Activated CD8-positive, alpha-beta T cell treated with anti-CD3 and anti-CD28 coated beads for 36 hours (primary cell): Measurements from ENCODE around the gene FCHO2. TPM values are rescaled to one million over a fixed set of nuclear protein-coding genes. Genes with fewer than 3 reads are reported as not detected.
"Not testable (repeated sequence)": the region's sequence is repeated elsewhere in the genome, so short reads cannot be mapped to it uniquely, and the experiment has no call there.

Experiments used
- ATAC-seq: fragments of 200-7000 bp; cut with Tn5 transposase; one replicate; pipeline ENCODE4 v1.10.0; 2021; ENCODE audit warnings: mild to moderate bottlenecking, moderate library complexity
- CTCF ChIA-PET: fragments of 350-600 bp; sonication (Branson Sonifier 250); formaldehyde crosslinking; loops from one replicate; lab custom pipeline; 2021; ENCODE audit warnings: antibody characterized with exemption; lab: Charles Lee
- POLR2A ChIA-PET: fragments of 350-600 bp; sonication (Branson Sonifier 250); formaldehyde crosslinking; loops from one replicate; lab custom pipeline; 2021; ENCODE audit warnings: antibody characterized with exemption; lab: Charles Lee
- DNase-seq: peaks from one replicate; pipeline ENCODE4 v3.0.0-alpha.2; 2020
- H3K27ac Mint-ChIP-seq: one replicate; pipeline ENCODE4 v1.8.0; 2021; ENCODE audit warnings: mild to moderate bottlenecking, mixed read lengths
- H3K27me3 Mint-ChIP-seq: one replicate; pipeline ENCODE4 v1.8.0; 2021; ENCODE audit warnings: mixed read lengths
- H3K36me3 Mint-ChIP-seq: one replicate; pipeline ENCODE4 v1.8.0; 2021; ENCODE audit warnings: low read depth, mixed read lengths
- H3K4me1 Mint-ChIP-seq: one replicate; pipeline ENCODE4 v1.8.0; 2021; ENCODE audit warnings: low read depth, mixed read lengths
- H3K4me3 Mint-ChIP-seq: one replicate; pipeline ENCODE4 v1.8.0; 2021; ENCODE audit warnings: mild to moderate bottlenecking, moderate library complexity, mixed read lengths
- H3K9me3 Mint-ChIP-seq: one replicate; pipeline ENCODE4 v1.8.0; 2021; ENCODE audit warnings: mixed read lengths
- intact Hi-C: fragments of 100-400 bp; cut with micrococcal nuclease; formaldehyde crosslinking; loops from one replicate; pipeline ENCODE4 v1.10.0; 2022
- total RNA-seq, 2 experiments: library from RNA; stranded (reverse); gene quantifications; one replicate each; pipeline ENCODE4 v1.2.3, GENCODE V29; 2021
- TF ChIP-seq, protein P1 (sequence below): fragments of 200-600 bp; IDR thresholded peaks from one replicate; pipeline ENCODE4 v1.8.0; 2022; ENCODE audit warnings: antibody characterized with exemption, mild to moderate bottlenecking

The FCHO2 gene
- total RNA-seq, 2 experiments from 2014 or later: 0.32 to 1.0 TPM

DNA sequence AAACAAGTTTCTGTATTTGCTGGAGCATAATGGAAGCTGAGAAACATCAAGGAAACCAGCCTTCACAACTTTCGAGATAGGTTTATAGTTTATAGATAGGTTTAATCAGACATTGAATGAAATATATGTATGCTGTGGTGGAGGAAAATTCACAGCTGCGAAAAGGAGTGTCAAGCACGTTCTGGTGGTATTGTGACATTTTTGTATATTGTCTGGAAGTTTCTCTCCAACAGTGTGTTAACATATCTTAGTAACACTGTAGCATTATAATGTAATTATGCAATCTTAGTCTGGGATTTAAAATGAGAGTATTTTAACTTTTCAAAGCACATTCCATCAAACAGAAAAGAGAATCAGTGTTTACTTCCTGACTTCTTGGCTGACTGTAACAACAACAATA lies 50.0 kb downstream of the FCHO2 start:
- intact Hi-C loops: no loop called here
- TF ChIP-seq, protein P1, sequence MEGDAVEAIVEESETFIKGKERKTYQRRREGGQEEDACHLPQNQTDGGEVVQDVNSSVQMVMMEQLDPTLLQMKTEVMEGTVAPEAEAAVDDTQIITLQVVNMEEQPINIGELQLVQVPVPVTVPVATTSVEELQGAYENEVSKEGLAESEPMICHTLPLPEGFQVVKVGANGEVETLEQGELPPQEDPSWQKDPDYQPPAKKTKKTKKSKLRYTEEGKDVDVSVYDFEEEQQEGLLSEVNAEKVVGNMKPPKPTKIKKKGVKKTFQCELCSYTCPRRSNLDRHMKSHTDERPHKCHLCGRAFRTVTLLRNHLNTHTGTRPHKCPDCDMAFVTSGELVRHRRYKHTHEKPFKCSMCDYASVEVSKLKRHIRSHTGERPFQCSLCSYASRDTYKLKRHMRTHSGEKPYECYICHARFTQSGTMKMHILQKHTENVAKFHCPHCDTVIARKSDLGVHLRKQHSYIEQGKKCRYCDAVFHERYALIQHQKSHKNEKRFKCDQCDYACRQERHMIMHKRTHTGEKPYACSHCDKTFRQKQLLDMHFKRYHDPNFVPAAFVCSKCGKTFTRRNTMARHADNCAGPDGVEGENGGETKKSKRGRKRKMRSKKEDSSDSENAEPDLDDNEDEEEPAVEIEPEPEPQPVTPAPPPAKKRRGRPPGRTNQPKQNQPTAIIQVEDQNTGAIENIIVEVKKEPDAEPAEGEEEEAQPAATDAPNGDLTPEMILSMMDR: no peak
- ChIA-PET POLR2A (no interaction called here), CTCF (no interaction called here)
- Mint-ChIP-seq H3K4me1 (no peaks in the 10 kb centered on the region), H3K27ac (no peak overlapping the region), H3K9me3 (no peaks in the 10 kb centered on the region), H3K4me3 (no peak overlapping the region), H3K36me3 (no peaks in the 10 kb centered on the region), H3K27me3 (no peaks in the 10 kb centered on the region)
- no peak for ATAC-seq
- DNase-seq: no peak

DNA sequence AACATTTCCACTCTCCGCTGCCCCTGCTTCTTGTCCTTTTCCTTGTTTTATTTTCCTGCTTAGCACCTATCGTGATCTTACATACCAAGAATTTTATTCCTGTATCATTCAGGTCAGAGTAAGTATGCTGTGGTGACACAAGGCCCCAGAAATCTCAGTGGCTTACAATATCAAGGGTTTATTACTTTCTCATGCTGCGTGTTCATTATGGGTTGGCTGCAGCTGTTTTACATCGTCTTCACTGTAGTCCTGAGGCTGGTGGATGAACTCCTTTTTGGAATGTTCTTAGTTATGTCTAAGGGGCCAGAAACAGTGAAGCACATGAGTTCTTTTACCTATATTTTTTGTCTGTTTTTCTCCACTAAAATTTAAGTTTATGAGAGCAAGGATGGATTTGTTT lies 51.2 kb downstream of the FCHO2 start:
- TF ChIP-seq, protein P1: no peak
- POLR2A ChIA-PET: no interaction called here
- H3K27me3 Mint-ChIP-seq: no peaks in the 10 kb centered on the region

DNA sequence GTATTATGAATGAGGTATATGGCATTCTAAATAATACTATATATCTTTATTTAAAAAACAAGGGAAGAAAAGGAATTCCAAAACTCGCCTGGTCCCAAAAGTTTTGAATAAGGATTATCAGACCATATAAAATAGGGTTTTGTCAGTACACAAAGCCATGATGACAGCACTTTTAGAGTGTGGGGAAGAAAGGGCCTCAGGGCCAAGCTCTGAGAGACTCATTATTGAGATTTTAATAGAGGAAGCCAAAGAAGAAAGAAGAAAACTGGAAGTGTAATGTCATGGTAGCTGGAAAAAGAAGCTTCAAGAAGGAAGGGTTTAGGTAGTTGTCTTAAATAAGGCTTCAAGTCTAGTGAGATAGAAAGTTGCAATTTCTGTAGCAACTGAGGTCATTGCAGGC lies 53.0 kb downstream of the FCHO2 start:
- TF ChIP-seq, protein P1: no peak
- ATAC-seq: no peak

More for the DNA sequence above, 51.2 kb downstream of the FCHO2 start:
- CTCF ChIA-PET: no interaction called here
- Mint-ChIP-seq H3K4me1 (no peaks in the 10 kb centered on the region), H3K4me3 (no peak overlapping the region), H3K27ac (no peak overlapping the region), H3K9me3 (no peaks in the 10 kb centered on the region), H3K36me3 (no peaks in the 10 kb centered on the region)
- ATAC-seq (no peak), DNase-seq (no peak)
- intact Hi-C loops: no loop called here

DNA sequence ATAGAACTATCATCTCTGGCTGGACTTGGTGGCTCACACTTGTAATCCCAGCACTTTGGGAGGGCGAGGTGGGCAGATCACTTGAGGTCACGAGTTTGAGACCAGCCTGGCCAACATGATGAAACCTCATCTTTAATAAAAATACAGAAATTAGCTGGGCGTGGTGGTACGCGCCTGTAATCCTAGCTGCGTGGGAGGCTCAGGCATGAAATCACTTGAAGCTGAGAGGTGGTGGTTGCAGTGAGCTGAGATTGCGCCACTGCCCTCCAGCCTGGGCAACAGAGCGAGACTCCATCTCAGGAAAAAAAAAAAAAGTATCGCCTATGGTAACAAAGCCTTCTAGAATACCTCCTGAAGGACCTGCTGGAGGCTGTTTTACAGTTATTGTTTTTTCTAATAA lies 55.8 kb downstream of the FCHO2 start:
- intact Hi-C loops, H3K4me3 Mint-ChIP-seq, POLR2A ChIA-PET, H3K9me3 Mint-ChIP-seq, H3K27ac Mint-ChIP-seq, H3K36me3 Mint-ChIP-seq, H3K4me1 Mint-ChIP-seq, H3K27me3 Mint-ChIP-seq, ATAC-seq, DNase-seq: not testable (repeated sequence)
- CTCF ChIA-PET: interaction anchor here (1.7 kb wide), 1 partner anchor 11 kb away, joined by 4 read pairs; no protein-coding TSS in a partner anchor

More for the DNA sequence above, 53.0 kb downstream of the FCHO2 start:
- Mint-ChIP-seq H3K27me3 (no peaks in the 10 kb centered on the region), H3K9me3 (no peaks in the 10 kb centered on the region), H3K27ac (no peak overlapping the region), H3K4me3 (no peak overlapping the region), H3K36me3 (no peaks in the 10 kb centered on the region), H3K4me1 (no peaks in the 10 kb centered on the region)
- DNase-seq: no peak
- intact Hi-C loops: no loop called here
- CTCF ChIA-PET: no interaction called here
- POLR2A ChIA-PET: no interaction called here

DNA sequence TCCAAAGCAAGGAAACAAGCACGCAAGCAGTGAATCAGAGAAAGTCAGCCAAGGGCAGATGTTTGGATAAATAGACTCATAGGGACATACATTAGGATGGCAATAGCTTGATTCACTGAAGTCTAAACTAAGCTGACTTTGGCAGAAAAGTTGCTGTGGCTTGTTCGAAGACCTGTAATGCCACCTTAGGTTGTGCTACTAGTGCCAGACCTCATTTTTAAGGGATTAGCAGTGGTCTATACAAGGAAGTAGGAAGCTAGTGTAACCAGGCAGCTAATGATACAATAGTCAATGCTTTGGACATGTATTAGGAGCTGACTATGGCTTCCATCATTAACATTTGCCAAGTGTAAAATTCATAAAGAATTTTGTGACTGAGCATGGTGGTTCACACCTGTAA lies 63.1 kb downstream of the FCHO2 start:
- POLR2A ChIA-PET: no interaction called here
- no peaks in the 10 kb centered on the region for H3K36me3 Mint-ChIP-seq
- no peak overlapping the region for H3K4me3 Mint-ChIP-seq
- DNase-seq: no peak
- H3K27ac Mint-ChIP-seq: no peak overlapping the region
- H3K4me1 Mint-ChIP-seq: no peaks in the 10 kb centered on the region
- ATAC-seq: no peak
- intact Hi-C loops: no loop called here
- CTCF ChIA-PET: no interaction called here
- H3K9me3 Mint-ChIP-seq: no peaks in the 10 kb centered on the region
- TF ChIP-seq, protein P1: no peak
- peaks cover 4% of the 10 kb centered on the region for H3K27me3 Mint-ChIP-seq

DNA sequence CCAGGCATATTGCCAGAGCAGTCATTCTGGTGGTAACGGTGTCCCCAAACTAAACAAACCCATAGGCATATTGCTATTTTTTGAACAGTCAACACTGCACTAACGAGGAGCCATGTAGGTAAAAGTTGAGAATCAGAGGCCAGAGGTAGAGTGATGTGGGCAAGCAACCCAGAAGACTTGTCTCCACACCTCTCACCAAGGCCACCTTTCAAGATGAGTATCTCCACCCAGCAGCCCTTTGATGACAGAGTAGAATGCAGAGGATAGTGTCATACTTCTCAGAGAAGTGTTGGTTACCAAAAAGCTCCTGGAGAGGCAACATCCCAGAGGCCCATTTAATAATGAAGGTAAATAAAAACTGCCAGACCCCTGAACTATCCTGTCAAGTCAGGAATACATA lies 63.9 kb downstream of the FCHO2 start:
- ATAC-seq: no peak
- TF ChIP-seq, protein P1: no peak
- CTCF ChIA-PET: no interaction called here
- POLR2A ChIA-PET: no interaction called here
- H3K36me3 Mint-ChIP-seq: no peaks in the 10 kb centered on the region
- H3K27ac Mint-ChIP-seq: no peak overlapping the region
- H3K4me3 Mint-ChIP-seq: no peak overlapping the region
- intact Hi-C loops: no loop called here
- H3K4me1 Mint-ChIP-seq: no peaks in the 10 kb centered on the region
- peaks cover 4% of the 10 kb centered on the region for H3K27me3 Mint-ChIP-seq
- no peak for DNase-seq
- H3K9me3 Mint-ChIP-seq: no peaks in the 10 kb centered on the region
